Medulla oblongata (tissue), 1 donor: Measurements from ENCODE around the gene TMEM131.
"Not testable (repeated sequence)": the region's sequence is repeated elsewhere in the genome, so short reads cannot be mapped to it uniquely, and the experiment has no call there.

Experiments used
- DNase-seq: peaks from one replicate; pipeline ENCODE4 v3.0.0-alpha.2; 2015; ENCODE audit errors: extremely low spot score

The TMEM131 gene

GRCh38 chr2:98022067-98022466 lies 26.3 kb upstream of the TMEM131 start:
- not testable (repeated sequence) for DNase-seq

GRCh38 chr2:98020992-98021713 lies 25.4 kb upstream of the TMEM131 start:
- DNase-seq: peak; percentile 21

GRCh38 chr2:98020516-98020915 lies 24.8 kb upstream of the TMEM131 start:
- DNase-seq: no peak

GRCh38 chr2:98016908-98017670 lies 21.3 kb upstream of the TMEM131 start:
- no peak for DNase-seq

- DNase-seq: no peak
These were observed 19.9 kb upstream of the TMEM131 start for GRCh38 chr2:98015671-98016070.

- DNase-seq: no peak
These were observed 18.6 kb upstream of the TMEM131 start for GRCh38 chr2:98014379-98014778.

- DNase-seq: no peak
These were observed 17.8 kb upstream of the TMEM131 start for GRCh38 chr2:98013407-98014042.

GRCh38 chr2:98012561-98012991 lies 16.8 kb upstream of the TMEM131 start:
- peak; percentile 70 for DNase-seq

GRCh38 chr2:98009887-98010760 lies 14.4 kb upstream of the TMEM131 start:
- DNase-seq: no peak

GRCh38 chr2:98008415-98008814 lies 12.7 kb upstream of the TMEM131 start:
- DNase-seq: no peak

GRCh38 chr2:98006378-98006777 lies 10.6 kb upstream of the TMEM131 start:
- no peak for DNase-seq

- DNase-seq: no peak
These were observed 8.9 kb upstream of the TMEM131 start for GRCh38 chr2:98004613-98005012.

GRCh38 chr2:98004047-98004446 lies 8.3 kb upstream of the TMEM131 start:
- DNase-seq: no peak

GRCh38 chr2:97999536-97999935 lies 3.8 kb upstream of the TMEM131 start:
- no peak for DNase-seq

- no peak for DNase-seq
These were observed 2.8 kb upstream of the TMEM131 start for GRCh38 chr2:97998431-97999005.

- no peak for DNase-seq
These were observed 2.1 kb upstream of the TMEM131 start for GRCh38 chr2:97997784-97998392.

GRCh38 chr2:97996679-97997078 lies 931 bp upstream of the TMEM131 start:
- no peak for DNase-seq

GRCh38 chr2:97995026-97995733 lies 568 bp downstream of the TMEM131 start:
- DNase-seq: peak; percentile 50

GRCh38 chr2:97994476-97994875 lies 1.3 kb downstream of the TMEM131 start:
- DNase-seq: peak; percentile 8

GRCh38 chr2:97993926-97994325 lies 1.8 kb downstream of the TMEM131 start:
- peak; percentile 14 for DNase-seq
